K562 (cell line): ENCODE data around the gene SPEG. TPM values are rescaled to one million over a fixed set of nuclear protein-coding genes. Genes with fewer than 3 reads are reported as not detected.
A peak's percentile ranks its signal among the peaks of the same experiment; 100 is the strongest.

Experiments used
- CBFA2T3 ChIP-seq: fragments of 450-650 bp; IDR thresholded peaks from 2 replicates; pipeline ENCODE4 v1.6.1; 2017
- CREM ChIP-seq: IDR thresholded peaks from 2 replicates; pipeline ENCODE4 v1.6.1; 2014; ENCODE audit warnings: antibody characterized with exemption, low read depth
- HNRNPL ChIP-seq: fragments of 200-400 bp; formaldehyde crosslinking; IDR thresholded peaks from 2 replicates; pipeline ENCODE4 v1.6.1; 2017; ENCODE audit warnings: low read depth, mild to moderate bottlenecking, low read length
- RAD21 ChIP-seq, 2 experiments: fragments of 250-450 bp in 1 of 2; fragments of 450-650 bp in 1 of 2; sonication (Bioruptor Pico) in 1 of 2; formaldehyde crosslinking in 1 of 2; IDR thresholded peaks in 1 of 2; conservative IDR thresholded peaks in 1 of 2; 2 replicates each; pipeline versions ENCODE4 v1.4.0 to v1.8.0; 2020 to 2022; ENCODE audit warnings: mild to moderate bottlenecking in 2 of 2, moderate library complexity in 1 of 2
- RHOXF2B ChIP-seq: fragments of 250-450 bp; sonication (Bioruptor Pico); conservative IDR thresholded peaks from 2 replicates; pipeline ENCODE4 v1.5.1; 2021
- SMARCA5 ChIP-seq: fragments of 450-650 bp; IDR thresholded peaks from 2 replicates; pipeline ENCODE4 v1.6.1; 2016
- YY1 ChIP-seq, 3 experiments: IDR thresholded peaks; 2 replicates each; pipeline ENCODE4 v1.6.1; 2011; ENCODE audit warnings: low read length in 2 of 3, mild to moderate bottlenecking in 2 of 3, moderate library complexity in 2 of 3, borderline replicate concordance in 1 of 3, control low read depth in 1 of 3, low read depth in 1 of 3; ENCODE audit not compliant: insufficient read depth in 3 of 3, insufficient replicate concordance in 2 of 3, control insufficient read depth in 1 of 3, insufficient read length in 1 of 3; ENCODE audit errors: extremely low read depth in 1 of 3
- ZBTB17 ChIP-seq: fragments of 450-650 bp; formaldehyde crosslinking; IDR thresholded peaks from 2 replicates; pipeline ENCODE4 v1.4.0; 2020; ENCODE audit warnings: mild to moderate bottlenecking
- ZZZ3 ChIP-seq: fragments of 450-650 bp; IDR thresholded peaks from 2 replicates; pipeline ENCODE4 v1.6.1; 2016; ENCODE audit warnings: antibody characterized with exemption, mild to moderate bottlenecking, moderate library complexity
- polyA plus RNA-seq, 8 experiments: library from polyadenylated mRNA; depleted of rRNA in 4 of 8; stranded (reverse) in 5 of 8; unstranded in 3 of 8; fragments of >200 nt; fragmentation: Nextera tagmentation in 2 of 8; fragmentation: Illumina TruSeq in 1 of 8; extraction: Ambion mirVana in 2 of 8; extraction: Trizol in 1 of 8; gene quantifications; 2 replicates each; pipeline versions ENCODE4 v1.2.1 to v1.2.3, GENCODE V29; 2011 to 2014; ENCODE audit warnings: inconsistent platforms in 1 of 8, missing spikeins in 1 of 8
- total RNA-seq, 7 experiments: library from RNA; depleted of rRNA in 6 of 7; stranded (reverse); fragments of >200 nt in 6 of 7; fragmentation: Illumina TruSeq in 2 of 7; extraction: Trizol in 2 of 7; gene quantifications; 2 replicates each; pipeline versions ENCODE4 v1.2.1 to v1.2.3, GENCODE V29; 2011 to 2021; ENCODE audit warnings: low replicate concordance in 1 of 7
- TF ChIP-seq, protein P1 (sequence below): sonication (generic); formaldehyde crosslinking; IDR thresholded peaks from 2 replicates; pipeline ENCODE4 v1.8.0; 2023; ENCODE audit warnings: missing genetic modification reagents, mild to moderate bottlenecking, borderline replicate concordance
- TF ChIP-seq, protein P2 (sequence below), 2 experiments: fragments of 450-650 bp; IDR thresholded peaks; 2 replicates each; pipeline ENCODE4 v1.6.1; 2016
- TF ChIP-seq, protein P3 (sequence below): IDR thresholded peaks from 3 replicates; pipeline ENCODE4 v1.6.1; 2011; ENCODE audit warnings: borderline replicate concordance, mild to moderate bottlenecking; ENCODE audit not compliant: insufficient read length, insufficient read depth
- TF ChIP-seq, protein P4 (sequence below): fragments of 450-650 bp; IDR thresholded peaks from 2 replicates; pipeline ENCODE4 v1.6.1; 2016; ENCODE audit warnings: antibody characterized with exemption
- TF ChIP-seq, protein P5 (sequence below), 2 experiments: IDR thresholded peaks; 2 replicates each; pipeline ENCODE4 v1.6.1; 2011; ENCODE audit warnings: borderline replicate concordance in 1 of 2, control low read depth in 1 of 2, low read depth in 1 of 2, low read length in 1 of 2, mild to moderate bottlenecking in 1 of 2, mixed read lengths in 1 of 2, moderate library complexity in 1 of 2; ENCODE audit not compliant: insufficient read depth in 1 of 2, insufficient read length in 1 of 2, poor library complexity in 1 of 2, severe bottlenecking in 1 of 2; ENCODE audit errors: extremely low read depth in 1 of 2

The SPEG gene
- total and polyA plus RNA-seq, 9 of the 15 experiments (the other 6 are each of a cell fraction or from before 2014, with no cell fraction given), result 0.49 to 8.7 (median 3.0) TPM

DNA sequence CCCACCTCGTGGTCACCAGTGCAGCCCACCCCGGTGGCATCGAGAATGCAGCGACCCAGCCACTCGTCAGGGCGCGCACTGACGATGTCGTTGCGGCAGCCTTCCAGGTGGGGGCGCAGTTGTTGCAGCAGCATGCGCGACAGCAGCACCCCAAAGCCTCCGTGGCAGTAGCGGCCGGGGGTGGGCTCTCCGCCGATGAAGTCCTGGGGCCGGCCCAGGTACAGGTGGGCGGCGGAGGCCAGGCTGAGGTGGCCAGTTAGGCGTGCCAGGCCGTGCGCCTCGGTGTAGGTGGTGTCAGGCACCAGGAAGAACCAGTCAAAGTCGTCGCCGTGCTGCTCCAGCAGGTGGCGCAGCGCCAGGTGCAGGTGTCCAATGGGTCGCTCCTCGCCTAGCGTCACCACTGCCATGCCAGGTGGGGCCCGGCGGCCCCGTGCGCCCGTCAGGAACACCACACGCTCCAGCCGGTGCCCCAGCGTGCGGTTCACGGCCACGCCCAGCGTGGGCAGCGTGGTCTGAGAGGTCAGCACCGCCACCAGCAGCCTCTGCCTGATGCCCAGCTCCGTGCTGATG lies 107.1 kb downstream of the SPEG start (continued):
- TF ChIP-seq, protein P1, sequence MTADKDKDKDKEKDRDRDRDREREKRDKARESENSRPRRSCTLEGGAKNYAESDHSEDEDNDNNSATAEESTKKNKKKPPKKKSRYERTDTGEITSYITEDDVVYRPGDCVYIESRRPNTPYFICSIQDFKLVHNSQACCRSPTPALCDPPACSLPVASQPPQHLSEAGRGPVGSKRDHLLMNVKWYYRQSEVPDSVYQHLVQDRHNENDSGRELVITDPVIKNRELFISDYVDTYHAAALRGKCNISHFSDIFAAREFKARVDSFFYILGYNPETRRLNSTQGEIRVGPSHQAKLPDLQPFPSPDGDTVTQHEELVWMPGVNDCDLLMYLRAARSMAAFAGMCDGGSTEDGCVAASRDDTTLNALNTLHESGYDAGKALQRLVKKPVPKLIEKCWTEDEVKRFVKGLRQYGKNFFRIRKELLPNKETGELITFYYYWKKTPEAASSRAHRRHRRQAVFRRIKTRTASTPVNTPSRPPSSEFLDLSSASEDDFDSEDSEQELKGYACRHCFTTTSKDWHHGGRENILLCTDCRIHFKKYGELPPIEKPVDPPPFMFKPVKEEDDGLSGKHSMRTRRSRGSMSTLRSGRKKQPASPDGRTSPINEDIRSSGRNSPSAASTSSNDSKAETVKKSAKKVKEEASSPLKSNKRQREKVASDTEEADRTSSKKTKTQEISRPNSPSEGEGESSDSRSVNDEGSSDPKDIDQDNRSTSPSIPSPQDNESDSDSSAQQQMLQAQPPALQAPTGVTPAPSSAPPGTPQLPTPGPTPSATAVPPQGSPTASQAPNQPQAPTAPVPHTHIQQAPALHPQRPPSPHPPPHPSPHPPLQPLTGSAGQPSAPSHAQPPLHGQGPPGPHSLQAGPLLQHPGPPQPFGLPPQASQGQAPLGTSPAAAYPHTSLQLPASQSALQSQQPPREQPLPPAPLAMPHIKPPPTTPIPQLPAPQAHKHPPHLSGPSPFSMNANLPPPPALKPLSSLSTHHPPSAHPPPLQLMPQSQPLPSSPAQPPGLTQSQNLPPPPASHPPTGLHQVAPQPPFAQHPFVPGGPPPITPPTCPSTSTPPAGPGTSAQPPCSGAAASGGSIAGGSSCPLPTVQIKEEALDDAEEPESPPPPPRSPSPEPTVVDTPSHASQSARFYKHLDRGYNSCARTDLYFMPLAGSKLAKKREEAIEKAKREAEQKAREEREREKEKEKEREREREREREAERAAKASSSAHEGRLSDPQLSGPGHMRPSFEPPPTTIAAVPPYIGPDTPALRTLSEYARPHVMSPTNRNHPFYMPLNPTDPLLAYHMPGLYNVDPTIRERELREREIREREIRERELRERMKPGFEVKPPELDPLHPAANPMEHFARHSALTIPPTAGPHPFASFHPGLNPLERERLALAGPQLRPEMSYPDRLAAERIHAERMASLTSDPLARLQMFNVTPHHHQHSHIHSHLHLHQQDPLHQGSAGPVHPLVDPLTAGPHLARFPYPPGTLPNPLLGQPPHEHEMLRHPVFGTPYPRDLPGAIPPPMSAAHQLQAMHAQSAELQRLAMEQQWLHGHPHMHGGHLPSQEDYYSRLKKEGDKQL (CRISPR knock-in tag), result no peak
- TF ChIP-seq CBFA2T3 (peak; percentile 36; the same call in 1 of the 2 replicates), HNRNPL (peak; percentile 91), CREM (peak; percentile 87), ZZZ3 (no peak), YY1 (IDR thresholded peaks at IDR 0.05; ENCODE audit: borderline replicate concordance in 1 of 3, control insufficient read depth in 1 of 3, extremely low read depth in 1 of 3, insufficient read depth in 3 of 3, insufficient read length in 1 of 3, insufficient replicate concordance in 2 of 3, low read depth in 1 of 3, low read length in 2 of 3) (peak in 2 of 3 experiments; percentile 26 to 55), RHOXF2B (CRISPR knock-in tag) (no peak), ZBTB17 (CRISPR knock-in tag) (peak; percentile 61; the same call in 1 of the 2 replicates), SMARCA5 (0 out of 2 replicates have a peak, but pooled peaks have one; percentile 27), RAD21 (CRISPR knock-in tag; conservative IDR thresholded peaks at IDR 0.05 in 1 of 2, IDR thresholded peaks at IDR 0.05 in 1 of 2) (peak; percentile 77 to 81)
- TF ChIP-seq, protein P2, sequence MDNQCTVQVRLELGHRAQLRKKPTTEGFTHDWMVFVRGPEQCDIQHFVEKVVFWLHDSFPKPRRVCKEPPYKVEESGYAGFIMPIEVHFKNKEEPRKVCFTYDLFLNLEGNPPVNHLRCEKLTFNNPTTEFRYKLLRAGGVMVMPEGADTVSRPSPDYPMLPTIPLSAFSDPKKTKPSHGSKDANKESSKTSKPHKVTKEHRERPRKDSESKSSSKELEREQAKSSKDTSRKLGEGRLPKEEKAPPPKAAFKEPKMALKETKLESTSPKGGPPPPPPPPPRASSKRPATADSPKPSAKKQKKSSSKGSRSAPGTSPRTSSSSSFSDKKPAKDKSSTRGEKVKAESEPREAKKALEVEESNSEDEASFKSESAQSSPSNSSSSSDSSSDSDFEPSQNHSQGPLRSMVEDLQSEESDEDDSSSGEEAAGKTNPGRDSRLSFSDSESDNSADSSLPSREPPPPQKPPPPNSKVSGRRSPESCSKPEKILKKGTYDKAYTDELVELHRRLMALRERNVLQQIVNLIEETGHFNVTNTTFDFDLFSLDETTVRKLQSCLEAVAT (IDR thresholded peaks at IDR 0.05), result no peak
- TF ChIP-seq, protein P3, sequence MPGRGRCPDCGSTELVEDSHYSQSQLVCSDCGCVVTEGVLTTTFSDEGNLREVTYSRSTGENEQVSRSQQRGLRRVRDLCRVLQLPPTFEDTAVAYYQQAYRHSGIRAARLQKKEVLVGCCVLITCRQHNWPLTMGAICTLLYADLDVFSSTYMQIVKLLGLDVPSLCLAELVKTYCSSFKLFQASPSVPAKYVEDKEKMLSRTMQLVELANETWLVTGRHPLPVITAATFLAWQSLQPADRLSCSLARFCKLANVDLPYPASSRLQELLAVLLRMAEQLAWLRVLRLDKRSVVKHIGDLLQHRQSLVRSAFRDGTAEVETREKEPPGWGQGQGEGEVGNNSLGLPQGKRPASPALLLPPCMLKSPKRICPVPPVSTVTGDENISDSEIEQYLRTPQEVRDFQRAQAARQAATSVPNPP, result no peak
- TF ChIP-seq, protein P4, sequence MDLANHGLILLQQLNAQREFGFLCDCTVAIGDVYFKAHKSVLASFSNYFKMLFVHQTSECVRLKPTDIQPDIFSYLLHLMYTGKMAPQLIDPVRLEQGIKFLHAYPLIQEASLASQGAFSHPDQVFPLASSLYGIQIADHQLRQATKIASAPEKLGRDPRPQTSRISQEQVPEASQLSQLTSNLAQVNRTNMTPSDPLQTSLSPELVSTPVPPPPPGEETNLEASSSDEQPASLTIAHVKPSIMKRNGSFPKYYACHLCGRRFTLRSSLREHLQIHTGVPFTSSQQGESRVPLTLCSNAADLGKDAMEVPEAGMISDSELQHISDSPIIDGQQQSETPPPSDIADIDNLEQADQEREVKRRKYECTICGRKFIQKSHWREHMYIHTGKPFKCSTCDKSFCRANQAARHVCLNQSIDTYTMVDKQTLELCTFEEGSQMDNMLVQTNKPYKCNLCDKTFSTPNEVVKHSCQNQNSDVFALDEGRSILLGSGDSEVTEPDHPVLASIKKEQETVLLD, result peak; percentile 23; the same call in 1 of the 2 replicates
- TF ChIP-seq, protein P5, sequence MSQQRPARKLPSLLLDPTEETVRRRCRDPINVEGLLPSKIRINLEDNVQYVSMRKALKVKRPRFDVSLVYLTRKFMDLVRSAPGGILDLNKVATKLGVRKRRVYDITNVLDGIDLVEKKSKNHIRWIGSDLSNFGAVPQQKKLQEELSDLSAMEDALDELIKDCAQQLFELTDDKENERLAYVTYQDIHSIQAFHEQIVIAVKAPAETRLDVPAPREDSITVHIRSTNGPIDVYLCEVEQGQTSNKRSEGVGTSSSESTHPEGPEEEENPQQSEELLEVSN (IDR thresholded peaks at IDR 0.05; ENCODE audit: borderline replicate concordance in 1 of 2, extremely low read depth in 1 of 2, insufficient read depth in 1 of 2, insufficient read length in 1 of 2, low read depth in 1 of 2, low read length in 1 of 2, poor library complexity in 1 of 2, severe bottlenecking in 1 of 2), result peak in 1 of 2 experiments; percentile 70
